SK-N-SH treated with all-trans-retinoic acid at 6 μM for 48 hours (cell line): Measurements from ENCODE around the gene AKT3.

Source experiments
- ATAC-seq: fragments of 200-7000 bp; cut with Tn5 transposase; 3 replicates; pipeline ENCODE4 v1.9.1; 2020; ENCODE audit warnings: mild to moderate bottlenecking, moderate library complexity
- ARNTL ChIP-seq: fragments of 450-650 bp; formaldehyde crosslinking; IDR thresholded peaks from 2 replicates; pipeline ENCODE4 v1.5.0; 2020; ENCODE audit warnings: low read depth, mild to moderate bottlenecking, moderate library complexity, borderline replicate concordance
- BACH2 ChIP-seq: fragments of 250-450 bp; sonication (Bioruptor Pico); IDR thresholded peaks from 2 replicates; pipeline ENCODE4 v1.9.0; 2021; ENCODE audit warnings: mild to moderate bottlenecking, borderline replicate concordance
- CSDC2 ChIP-seq: fragments of 250-450 bp; sonication (Bioruptor Pico); IDR thresholded peaks from 2 replicates; pipeline ENCODE4 v1.5.0; 2020; ENCODE audit warnings: mild to moderate bottlenecking, moderate library complexity
- ESRRG ChIP-seq: fragments of 250-450 bp; sonication (Bioruptor Pico); IDR thresholded peaks from 2 replicates; pipeline ENCODE4 v1.6.1; 2021; ENCODE audit warnings: mild to moderate bottlenecking
- GLIS3 ChIP-seq: fragments of 250-450 bp; sonication (Bioruptor Pico); IDR thresholded peaks from 2 replicates; pipeline ENCODE4 v1.5.0; 2020; ENCODE audit warnings: mild to moderate bottlenecking, moderate library complexity
- OSR1 ChIP-seq: fragments of 250-450 bp; sonication (Bioruptor Pico); IDR thresholded peaks from 2 replicates; pipeline ENCODE4 v1.8.0; 2022; ENCODE audit warnings: moderate library complexity, mild to moderate bottlenecking, inconsistent platforms
- PPARA ChIP-seq: fragments of 250-450 bp; sonication (Bioruptor Pico); IDR thresholded peaks from 2 replicates; pipeline ENCODE4 v1.5.0; 2020; ENCODE audit warnings: mild to moderate bottlenecking, borderline replicate concordance
- RARB ChIP-seq: fragments of 250-450 bp; sonication (Bioruptor Pico); IDR thresholded peaks from 2 replicates; pipeline ENCODE4 v1.8.0; 2021; ENCODE audit warnings: mild to moderate bottlenecking, moderate library complexity
- SNAI2 ChIP-seq: fragments of 250-450 bp; sonication (Bioruptor Pico); IDR thresholded peaks from 2 replicates; pipeline ENCODE4 v1.5.0; 2020; ENCODE audit warnings: mild to moderate bottlenecking, moderate library complexity
- TCF4 ChIP-seq: fragments of 250-450 bp; sonication (Bioruptor Pico); IDR thresholded peaks from 2 replicates; pipeline ENCODE4 v1.8.0; 2021; ENCODE audit warnings: mild to moderate bottlenecking, moderate library complexity, borderline replicate concordance
- ZC3H10 ChIP-seq: fragments of 250-450 bp; sonication (Bioruptor Pico); IDR thresholded peaks from 2 replicates; pipeline ENCODE4 v1.5.1; 2021; ENCODE audit warnings: mild to moderate bottlenecking, moderate library complexity
- ZFP3 ChIP-seq: fragments of 250-450 bp; sonication (Bioruptor Pico); IDR thresholded peaks from 2 replicates; pipeline ENCODE4 v1.5.0; 2020; ENCODE audit warnings: mild to moderate bottlenecking, moderate library complexity
- ZFP30 ChIP-seq: fragments of 450-650 bp; formaldehyde crosslinking; IDR thresholded peaks from 2 replicates; pipeline ENCODE4 v1.5.0; 2022; ENCODE audit warnings: mild to moderate bottlenecking, moderate library complexity
- ZNF565 ChIP-seq: fragments of 450-650 bp; formaldehyde crosslinking; conservative IDR thresholded peaks from 2 replicates; pipeline ENCODE4 v1.5.0; 2020; ENCODE audit warnings: low read depth, mild to moderate bottlenecking, moderate library complexity
- ZNF70 ChIP-seq: fragments of 450-650 bp; formaldehyde crosslinking; IDR thresholded peaks from 2 replicates; pipeline ENCODE4 v1.5.0; 2020; ENCODE audit warnings: mild to moderate bottlenecking, moderate library complexity
- ZNF8 ChIP-seq: fragments of 450-650 bp; formaldehyde crosslinking; IDR thresholded peaks from 2 replicates; pipeline ENCODE4 v1.5.0; 2020; ENCODE audit warnings: mild to moderate bottlenecking, moderate library complexity
- TF ChIP-seq, protein P1 (sequence below): fragments of 250-450 bp; sonication (Bioruptor Pico); IDR thresholded peaks from 2 replicates; pipeline ENCODE4 v1.5.0; 2020; ENCODE audit warnings: mild to moderate bottlenecking, moderate library complexity
- TF ChIP-seq, protein P2 (sequence below): fragments of 250-450 bp; sonication (Bioruptor Pico); IDR thresholded peaks from 2 replicates; pipeline ENCODE4 v1.8.0; 2020; ENCODE audit warnings: mild to moderate bottlenecking, moderate library complexity, borderline replicate concordance
- TF ChIP-seq, protein P3 (sequence below): fragments of 250-450 bp; sonication (Bioruptor Pico); IDR thresholded peaks from 2 replicates; pipeline ENCODE4 v1.8.0; 2021; ENCODE audit warnings: low read depth, mild to moderate bottlenecking, moderate library complexity, borderline replicate concordance
- TF ChIP-seq, protein P4 (sequence below): fragments of 250-450 bp; sonication (Bioruptor Pico); IDR thresholded peaks from 2 replicates; pipeline ENCODE4 v1.5.1; 2020; ENCODE audit warnings: low read depth, mild to moderate bottlenecking, moderate library complexity

The AKT3 gene

DNA sequence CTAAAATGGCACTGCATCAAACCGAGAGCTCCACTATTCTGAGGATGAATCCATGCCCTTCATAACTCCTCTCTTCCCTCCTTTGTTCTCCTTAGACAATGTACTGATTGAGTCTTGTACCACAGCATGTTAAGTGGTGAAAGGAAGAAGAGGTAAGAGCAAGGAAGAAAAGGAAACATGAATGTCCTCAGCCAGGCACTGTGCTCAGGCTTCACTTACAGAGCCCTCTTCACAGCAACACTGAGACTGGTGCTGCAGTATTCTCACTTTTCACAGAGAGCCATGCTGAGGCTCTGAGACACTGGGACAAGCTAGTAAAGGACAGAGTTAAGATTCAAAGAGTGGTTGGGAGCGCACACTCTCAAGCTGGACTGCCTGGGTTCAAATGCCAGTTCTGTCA lies 143.5 kb downstream of the AKT3 start:
- no peak for ATAC-seq
- no peak for TF ChIP-seq OSR1 (CRISPR knock-in tag)
- no peak for TF ChIP-seq ZC3H10 (CRISPR knock-in tag)
- TF ChIP-seq, protein P1, sequence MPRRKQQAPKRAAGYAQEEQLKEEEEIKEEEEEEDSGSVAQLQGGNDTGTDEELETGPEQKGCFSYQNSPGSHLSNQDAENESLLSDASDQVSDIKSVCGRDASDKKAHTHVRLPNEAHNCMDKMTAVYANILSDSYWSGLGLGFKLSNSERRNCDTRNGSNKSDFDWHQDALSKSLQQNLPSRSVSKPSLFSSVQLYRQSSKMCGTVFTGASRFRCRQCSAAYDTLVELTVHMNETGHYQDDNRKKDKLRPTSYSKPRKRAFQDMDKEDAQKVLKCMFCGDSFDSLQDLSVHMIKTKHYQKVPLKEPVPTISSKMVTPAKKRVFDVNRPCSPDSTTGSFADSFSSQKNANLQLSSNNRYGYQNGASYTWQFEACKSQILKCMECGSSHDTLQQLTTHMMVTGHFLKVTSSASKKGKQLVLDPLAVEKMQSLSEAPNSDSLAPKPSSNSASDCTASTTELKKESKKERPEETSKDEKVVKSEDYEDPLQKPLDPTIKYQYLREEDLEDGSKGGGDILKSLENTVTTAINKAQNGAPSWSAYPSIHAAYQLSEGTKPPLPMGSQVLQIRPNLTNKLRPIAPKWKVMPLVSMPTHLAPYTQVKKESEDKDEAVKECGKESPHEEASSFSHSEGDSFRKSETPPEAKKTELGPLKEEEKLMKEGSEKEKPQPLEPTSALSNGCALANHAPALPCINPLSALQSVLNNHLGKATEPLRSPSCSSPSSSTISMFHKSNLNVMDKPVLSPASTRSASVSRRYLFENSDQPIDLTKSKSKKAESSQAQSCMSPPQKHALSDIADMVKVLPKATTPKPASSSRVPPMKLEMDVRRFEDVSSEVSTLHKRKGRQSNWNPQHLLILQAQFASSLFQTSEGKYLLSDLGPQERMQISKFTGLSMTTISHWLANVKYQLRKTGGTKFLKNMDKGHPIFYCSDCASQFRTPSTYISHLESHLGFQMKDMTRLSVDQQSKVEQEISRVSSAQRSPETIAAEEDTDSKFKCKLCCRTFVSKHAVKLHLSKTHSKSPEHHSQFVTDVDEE (CRISPR knock-in tag): no peak
- no peak for TF ChIP-seq RARB (CRISPR knock-in tag)
- no peak for TF ChIP-seq ZNF70
- TF ChIP-seq BACH2: no peak
- no peak for TF ChIP-seq ZFP3

DNA sequence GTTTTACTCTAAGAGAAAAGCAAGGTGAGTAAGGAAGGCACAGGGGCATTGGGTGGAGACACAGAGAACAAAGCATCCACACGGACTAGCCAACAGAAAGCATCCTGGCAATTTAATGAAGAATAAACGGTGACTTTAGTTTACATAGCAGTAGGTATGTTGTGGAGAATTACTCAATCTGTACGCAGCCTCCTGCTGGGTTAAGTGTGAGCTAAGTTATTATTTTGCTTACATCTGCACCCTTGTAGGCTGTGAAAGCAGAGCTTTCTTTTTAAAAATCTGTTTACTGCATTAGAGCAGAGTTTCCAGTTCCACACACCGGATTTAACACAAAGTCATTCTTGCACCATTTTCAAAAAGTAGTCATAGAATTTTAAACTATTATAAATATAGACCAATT lies 144.5 kb downstream of the AKT3 start:
- TF ChIP-seq ARNTL (CRISPR knock-in tag) (no peak), GLIS3 (CRISPR knock-in tag) (no peak), RARB (CRISPR knock-in tag) (no peak), ESRRG (CRISPR knock-in tag) (no peak), CSDC2 (CRISPR knock-in tag) (no peak), ZNF8 (CRISPR knock-in tag) (no peak), TCF4 (CRISPR knock-in tag) (no peak), ZNF70 (no peak), ZFP30 (CRISPR knock-in tag) (no peak), ZFP3 (no peak), ZNF565 (CRISPR knock-in tag) (no peak), PPARA (CRISPR knock-in tag) (no peak), ZC3H10 (CRISPR knock-in tag) (no peak), BACH2 (no peak), SNAI2 (no peak)
- TF ChIP-seq, protein P2, sequence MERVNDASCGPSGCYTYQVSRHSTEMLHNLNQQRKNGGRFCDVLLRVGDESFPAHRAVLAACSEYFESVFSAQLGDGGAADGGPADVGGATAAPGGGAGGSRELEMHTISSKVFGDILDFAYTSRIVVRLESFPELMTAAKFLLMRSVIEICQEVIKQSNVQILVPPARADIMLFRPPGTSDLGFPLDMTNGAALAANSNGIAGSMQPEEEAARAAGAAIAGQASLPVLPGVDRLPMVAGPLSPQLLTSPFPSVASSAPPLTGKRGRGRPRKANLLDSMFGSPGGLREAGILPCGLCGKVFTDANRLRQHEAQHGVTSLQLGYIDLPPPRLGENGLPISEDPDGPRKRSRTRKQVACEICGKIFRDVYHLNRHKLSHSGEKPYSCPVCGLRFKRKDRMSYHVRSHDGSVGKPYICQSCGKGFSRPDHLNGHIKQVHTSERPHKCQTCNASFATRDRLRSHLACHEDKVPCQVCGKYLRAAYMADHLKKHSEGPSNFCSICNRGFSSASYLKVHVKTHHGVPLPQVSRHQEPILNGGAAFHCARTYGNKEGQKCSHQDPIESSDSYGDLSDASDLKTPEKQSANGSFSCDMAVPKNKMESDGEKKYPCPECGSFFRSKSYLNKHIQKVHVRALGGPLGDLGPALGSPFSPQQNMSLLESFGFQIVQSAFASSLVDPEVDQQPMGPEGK (CRISPR knock-in tag): no peak
- TF ChIP-seq, protein P3, sequence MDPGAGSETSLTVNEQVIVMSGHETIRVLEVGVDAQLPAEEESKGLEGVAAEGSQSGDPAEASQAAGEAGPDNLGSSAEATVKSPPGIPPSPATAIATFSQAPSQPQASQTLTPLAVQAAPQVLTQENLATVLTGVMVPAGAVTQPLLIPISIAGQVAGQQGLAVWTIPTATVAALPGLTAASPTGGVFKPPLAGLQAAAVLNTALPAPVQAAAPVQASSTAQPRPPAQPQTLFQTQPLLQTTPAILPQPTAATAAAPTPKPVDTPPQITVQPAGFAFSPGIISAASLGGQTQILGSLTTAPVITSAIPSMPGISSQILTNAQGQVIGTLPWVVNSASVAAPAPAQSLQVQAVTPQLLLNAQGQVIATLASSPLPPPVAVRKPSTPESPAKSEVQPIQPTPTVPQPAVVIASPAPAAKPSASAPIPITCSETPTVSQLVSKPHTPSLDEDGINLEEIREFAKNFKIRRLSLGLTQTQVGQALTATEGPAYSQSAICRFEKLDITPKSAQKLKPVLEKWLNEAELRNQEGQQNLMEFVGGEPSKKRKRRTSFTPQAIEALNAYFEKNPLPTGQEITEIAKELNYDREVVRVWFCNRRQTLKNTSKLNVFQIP (CRISPR knock-in tag): no peak
- TF ChIP-seq, protein P4, sequence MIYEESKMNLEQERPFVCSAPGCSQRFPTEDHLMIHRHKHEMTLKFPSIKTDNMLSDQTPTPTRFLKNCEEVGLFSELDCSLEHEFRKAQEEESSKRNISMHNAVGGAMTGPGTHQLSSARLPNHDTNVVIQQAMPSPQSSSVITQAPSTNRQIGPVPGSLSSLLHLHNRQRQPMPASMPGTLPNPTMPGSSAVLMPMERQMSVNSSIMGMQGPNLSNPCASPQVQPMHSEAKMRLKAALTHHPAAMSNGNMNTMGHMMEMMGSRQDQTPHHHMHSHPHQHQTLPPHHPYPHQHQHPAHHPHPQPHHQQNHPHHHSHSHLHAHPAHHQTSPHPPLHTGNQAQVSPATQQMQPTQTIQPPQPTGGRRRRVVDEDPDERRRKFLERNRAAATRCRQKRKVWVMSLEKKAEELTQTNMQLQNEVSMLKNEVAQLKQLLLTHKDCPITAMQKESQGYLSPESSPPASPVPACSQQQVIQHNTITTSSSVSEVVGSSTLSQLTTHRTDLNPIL (CRISPR knock-in tag): no peak
- ATAC-seq: no peak

DNA sequence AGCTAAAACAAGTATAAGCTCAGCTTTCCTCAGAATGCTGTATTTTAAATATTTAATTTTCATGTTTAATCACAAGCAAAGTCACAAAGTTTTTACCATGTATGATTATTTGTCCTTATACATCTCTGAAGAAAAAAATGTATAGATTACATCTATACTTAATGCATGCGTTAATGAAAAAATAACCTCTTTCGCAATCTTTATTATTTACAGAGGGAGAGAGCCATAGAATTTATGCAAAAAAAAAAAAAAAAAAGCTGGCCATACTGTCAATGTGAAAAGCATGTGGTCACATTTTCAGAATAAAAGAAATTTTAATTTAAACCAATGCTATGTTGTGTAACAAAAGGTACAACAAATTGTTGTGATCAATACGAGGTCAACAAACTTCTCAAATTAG lies 148.2 kb downstream of the AKT3 start:
- no peak for ATAC-seq
- TF ChIP-seq CSDC2 (CRISPR knock-in tag) (no peak), RARB (CRISPR knock-in tag) (no peak), ZFP30 (CRISPR knock-in tag) (no peak), ZFP3 (no peak), SNAI2 (no peak), ZNF70 (no peak), GLIS3 (CRISPR knock-in tag) (no peak), ARNTL (CRISPR knock-in tag) (no peak), ESRRG (CRISPR knock-in tag) (no peak), PPARA (CRISPR knock-in tag) (no peak), OSR1 (CRISPR knock-in tag) (no peak)
- TF ChIP-seq, protein P2 (CRISPR knock-in tag): no peak
- TF ChIP-seq, protein P3 (CRISPR knock-in tag): no peak
- TF ChIP-seq, protein P1 (CRISPR knock-in tag): no peak
- TF ChIP-seq, all 23 proteins: peak for 0
